GM03348 (cell line): ENCODE data around the gene NKX6-2.
"Not testable (repeated sequence)": the region's sequence is repeated elsewhere in the genome, so short reads cannot be mapped to it uniquely, and the experiment has no call there.

Experiments used
- DNase-seq: peaks from one replicate; pipeline ENCODE4 v3.0.0; 2012; ENCODE audit warnings: low spot score

The NKX6-2 gene

DNA sequence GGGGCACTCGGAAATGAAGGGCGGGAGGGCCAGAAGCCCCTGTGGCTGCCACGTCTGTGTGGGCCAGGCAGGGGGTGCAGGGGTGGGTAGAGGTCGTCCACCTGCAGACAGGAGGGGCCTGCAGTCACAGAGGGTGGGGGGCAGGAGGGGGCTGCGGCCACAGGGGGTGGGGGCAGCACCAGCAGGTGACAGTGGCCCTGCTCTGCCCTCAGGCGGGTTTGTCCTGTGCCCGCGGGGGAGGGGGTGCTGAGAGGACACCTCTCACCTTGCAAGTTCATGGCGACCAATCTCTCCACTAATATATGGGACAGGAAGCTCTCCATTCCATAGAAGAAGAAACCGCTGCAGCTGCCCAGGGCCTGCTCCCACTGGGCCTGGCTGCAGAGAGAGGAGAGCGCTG, 26.6 kb upstream of the NKX6-2 start:
- DNase-seq, result no peak

DNA sequence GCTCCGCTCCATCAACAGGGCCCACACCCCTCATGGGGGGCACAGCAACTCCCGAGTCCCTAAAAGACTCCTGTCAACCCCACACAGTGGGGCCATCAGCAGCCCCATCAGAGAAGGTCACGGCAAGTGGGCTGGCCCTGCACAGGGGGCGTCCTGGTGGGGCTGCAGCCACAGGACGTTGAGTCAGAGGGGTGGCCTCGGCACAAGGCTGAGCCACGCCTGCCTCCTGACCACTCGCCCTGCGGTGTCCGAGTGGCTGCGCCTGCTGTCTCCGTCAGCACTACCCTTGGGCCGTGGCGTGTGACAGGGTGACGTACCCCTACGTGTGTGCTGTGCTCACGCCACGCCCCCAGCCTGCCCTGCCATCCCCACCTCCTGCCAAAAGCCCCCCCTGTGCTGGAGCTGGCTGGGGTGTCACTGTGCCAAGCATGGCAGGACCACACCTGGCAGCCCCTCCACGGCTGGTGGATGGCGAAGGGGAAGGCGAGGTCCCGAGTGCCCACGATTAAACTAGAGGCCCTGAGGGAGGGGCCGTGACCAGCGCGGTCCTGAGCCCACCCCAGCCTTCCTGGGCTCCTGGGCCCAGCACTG, 26.0 kb upstream of the NKX6-2 start:
- DNase-seq, result no peak

DNA sequence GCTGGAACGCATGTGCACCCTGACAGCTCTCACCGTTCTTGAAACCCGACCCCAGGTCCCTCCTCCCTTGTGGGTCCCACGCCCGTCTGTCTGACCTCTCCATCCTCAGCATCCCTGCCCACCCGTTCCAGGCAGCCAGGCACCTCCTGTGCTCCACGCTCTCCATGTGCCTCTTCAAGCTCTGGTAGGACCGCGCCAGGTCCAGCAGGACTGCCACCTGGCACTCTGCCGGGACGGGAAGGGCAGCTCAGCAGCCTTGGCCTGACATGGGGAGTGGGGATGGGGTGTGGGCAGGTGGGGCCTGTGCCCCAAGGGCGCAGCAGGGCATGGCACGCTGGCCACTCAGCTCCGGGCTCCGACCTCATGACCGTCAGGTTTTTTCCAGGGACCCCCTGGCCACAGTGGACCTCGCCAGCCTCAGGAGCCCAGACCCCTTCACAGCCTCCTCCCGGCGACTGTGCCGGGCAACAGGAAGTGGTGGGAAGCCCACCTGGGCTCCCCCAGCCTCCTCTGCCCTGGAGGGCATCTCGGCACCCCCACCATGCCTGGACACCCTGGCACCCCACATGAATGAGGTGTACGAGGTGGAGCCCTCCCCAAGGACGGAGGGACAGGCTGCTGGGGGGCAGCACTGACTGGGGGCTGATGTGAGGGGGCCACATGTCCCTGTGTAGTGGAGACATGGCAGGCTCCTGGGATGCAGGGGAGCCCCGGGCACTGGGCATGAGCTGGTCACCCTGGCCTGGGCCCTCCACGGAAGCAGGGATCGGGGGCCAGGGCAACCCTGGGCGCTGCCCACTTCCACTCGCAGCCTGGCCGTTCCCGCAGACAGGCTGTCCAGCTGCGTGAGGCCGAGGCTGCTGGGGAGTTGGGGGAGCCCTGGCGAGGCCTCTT, 25.1 kb upstream of the NKX6-2 start:
- DNase-seq, result no peak

DNA sequence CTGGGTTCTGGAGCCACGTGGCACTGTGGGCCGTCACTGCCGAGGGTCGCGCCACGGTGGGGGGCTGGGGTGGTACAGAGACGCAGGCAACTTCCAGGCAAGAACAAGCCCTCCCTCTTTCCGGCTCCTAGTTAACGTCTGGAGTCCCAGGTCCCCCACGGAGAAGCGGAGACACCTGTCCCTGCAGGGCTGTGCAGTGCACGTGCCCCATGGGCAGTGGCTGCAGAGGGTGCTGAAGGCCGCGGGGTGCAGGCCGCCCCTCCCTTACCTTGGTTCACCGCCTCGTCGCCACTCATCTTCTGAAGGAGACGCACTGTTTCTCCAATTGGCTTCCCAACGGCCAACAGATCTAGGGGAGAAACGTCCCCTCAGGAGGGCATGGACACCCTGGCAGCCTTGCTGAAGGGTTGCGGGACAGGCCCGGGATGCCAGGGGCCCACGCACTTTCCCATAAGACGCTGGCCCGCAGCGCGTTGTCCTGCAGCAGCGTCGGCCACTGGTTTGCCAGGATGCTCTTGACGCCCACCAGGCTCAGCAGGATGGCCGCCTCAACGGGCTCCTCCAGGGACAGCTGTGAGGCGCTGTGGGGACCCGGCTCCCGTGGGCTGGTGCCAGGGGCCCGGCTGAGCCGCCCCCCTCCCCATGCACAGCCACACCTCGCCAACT, 24.3 kb upstream of the NKX6-2 start:
- no peak for DNase-seq

DNA sequence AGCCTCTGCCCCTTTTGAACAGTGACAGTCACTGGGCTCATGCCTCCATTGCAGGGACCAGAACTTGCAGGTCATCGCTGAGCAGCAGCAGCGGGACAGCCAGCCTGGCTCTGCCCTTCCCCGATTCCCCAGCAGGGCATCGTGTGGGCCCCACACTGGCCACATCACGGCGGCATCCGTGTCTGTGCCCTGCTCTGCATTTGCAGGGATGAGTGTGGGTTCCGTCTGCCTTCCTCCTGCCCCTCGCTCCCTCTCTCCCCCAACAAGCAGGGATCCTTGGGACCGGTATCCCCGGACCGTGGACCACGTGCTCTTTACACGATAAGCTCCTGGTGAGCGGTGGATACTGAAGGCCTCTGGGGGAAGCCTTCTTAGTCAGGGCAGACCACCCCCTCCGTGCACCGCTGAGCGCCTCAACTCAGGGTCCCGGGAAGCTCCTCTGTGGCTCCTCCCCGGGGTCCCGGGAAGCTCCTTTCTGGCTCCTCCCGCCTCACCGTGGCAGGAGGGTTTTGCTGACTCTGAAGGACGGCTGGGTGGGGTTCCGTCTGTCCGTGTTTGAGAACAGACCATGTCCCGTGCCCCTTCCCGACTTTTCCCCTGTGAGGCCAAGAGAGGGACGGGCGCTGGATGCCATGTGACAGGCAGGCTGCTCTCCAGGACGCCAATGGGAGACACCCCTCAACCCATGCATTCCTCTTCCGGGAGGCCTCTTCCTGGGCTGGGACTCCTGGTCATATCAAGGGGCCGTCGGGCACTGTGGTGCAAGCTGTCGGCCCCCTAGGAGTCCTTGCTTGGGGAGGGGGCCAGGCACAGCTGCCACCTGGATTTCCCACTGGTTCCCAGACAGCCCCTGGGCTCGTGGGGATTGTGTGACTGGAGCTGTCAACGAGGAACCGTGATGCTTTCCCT, 23.5 kb upstream of the NKX6-2 start:
- DNase-seq, result no peak

DNA sequence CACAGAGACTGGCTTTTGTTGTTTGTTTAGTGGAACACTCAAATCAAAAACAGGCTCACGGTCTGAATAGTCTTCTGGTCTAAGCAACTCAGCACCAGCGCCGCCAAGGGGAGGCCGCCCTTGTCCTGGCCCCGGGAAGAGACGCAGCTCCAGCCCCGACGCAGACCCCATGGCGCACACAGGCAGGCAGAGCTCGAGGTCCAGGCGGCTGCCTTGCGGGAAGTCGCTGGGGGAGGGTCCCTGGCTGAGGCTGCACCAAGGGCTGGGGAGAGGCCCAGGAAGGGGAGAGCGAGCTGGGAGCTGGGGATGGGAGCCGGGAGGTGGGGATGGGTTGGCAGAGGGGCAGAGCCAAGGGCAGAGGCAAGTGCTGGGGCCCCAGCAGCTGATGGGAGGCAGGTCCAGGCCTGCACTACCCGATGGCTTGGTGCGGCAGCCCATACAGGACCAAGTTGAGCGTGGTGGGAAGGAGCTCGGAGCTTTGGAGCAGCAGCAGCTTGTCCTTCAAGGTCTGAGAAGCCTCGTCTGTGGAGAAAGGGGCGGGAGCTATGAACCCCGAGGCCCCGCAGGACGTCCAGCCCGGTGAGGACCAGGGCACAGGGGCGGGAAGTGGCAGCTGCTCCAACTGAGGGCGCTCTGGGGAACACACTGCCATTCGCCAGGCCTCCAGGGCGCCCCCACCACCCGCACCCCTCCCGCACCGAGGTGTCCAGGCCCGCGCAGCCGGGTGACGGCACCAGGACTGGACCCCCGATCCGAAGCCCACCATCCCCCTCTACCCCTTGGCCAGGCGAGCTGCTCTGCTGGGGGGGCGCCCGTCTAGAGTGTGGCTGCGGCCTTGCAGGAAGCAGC, 22.7 kb upstream of the NKX6-2 start:
- DNase-seq, result no peak

DNA sequence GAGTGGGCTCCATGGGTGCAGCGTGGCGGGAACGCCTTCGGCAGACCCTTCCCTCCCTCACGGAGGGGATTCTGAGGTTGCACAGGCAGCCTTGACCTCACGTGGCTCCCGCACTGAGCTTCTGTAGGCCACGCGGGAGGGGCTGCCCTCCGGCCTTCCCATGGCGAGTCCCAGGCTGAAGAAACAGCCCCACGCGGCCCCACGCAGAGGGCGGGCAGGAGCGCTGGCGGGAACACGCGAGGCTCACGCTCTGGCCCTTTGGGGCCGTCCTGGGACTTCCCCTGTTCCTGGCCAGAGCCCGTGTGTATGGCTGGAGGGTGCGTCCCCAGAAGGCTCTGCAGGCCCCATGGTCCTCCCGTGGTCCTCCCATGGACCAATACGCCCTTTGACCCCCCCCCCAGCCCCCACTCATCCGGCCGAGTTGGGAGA, 21.7 kb upstream of the NKX6-2 start:
- DNase-seq, result no peak

DNA sequence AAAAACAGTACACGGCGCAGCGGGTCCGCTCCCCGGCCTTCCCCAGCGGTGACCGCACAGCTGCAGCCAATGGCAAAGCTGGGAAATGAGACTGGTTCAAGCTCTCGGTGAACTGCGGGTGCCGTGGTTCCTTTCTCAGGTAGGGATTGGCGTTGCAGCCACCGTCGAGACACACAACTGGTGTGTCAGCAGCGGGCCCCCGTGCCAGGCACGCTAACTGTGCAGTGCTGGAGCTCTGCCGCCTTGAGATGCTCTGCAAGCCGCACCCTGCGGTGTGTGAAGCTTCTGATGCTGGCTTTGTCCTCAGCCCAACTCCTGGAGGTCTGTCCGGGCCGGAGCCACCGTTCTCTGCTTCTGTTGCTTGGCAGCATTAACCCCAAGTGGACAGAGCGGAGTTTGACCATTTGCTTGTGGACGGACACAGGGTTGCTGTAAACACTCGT, 20.6 kb upstream of the NKX6-2 start:
- DNase-seq, result no peak

DNA sequence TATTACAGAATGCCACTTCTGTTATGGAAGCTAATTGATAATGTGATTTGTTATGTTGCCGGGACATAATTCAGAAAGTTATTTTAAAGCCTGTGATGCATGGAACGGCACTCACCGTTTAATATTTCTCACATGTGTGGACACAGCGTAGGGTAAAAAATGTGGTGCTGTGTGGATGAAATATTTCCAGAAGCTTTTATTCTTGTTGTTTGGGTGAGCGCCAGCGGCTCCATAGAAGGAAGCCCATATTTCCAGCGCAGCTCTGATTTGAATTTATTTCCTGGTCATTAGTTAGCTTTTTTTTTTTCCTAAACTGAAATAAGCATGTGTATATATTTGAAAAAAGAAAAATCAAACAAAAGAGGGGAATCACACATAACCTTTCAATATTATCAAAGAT, 20.2 kb upstream of the NKX6-2 start:
- DNase-seq, result no peak

DNA sequence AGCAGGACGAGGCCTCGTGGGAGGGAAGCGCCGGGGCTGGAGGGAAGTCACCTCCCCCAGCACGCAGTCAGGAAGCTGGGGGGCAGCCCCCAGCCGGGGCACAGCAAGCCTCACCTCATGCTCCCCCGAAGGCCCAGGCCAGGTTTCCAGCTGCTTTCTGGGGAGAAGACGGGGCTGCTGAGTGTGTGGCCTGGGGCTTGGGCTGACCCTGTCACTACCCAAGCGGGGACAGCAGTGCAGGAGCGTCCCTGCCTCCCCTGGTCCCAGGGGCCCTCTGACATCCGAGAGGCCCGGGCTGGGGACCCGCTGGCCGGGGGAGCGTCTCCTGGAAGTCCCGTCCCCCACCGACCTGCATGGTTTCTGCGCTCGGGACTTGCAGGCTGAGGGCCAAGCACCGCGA, 19.7 kb upstream of the NKX6-2 start:
- DNase-seq, result no peak

DNA sequence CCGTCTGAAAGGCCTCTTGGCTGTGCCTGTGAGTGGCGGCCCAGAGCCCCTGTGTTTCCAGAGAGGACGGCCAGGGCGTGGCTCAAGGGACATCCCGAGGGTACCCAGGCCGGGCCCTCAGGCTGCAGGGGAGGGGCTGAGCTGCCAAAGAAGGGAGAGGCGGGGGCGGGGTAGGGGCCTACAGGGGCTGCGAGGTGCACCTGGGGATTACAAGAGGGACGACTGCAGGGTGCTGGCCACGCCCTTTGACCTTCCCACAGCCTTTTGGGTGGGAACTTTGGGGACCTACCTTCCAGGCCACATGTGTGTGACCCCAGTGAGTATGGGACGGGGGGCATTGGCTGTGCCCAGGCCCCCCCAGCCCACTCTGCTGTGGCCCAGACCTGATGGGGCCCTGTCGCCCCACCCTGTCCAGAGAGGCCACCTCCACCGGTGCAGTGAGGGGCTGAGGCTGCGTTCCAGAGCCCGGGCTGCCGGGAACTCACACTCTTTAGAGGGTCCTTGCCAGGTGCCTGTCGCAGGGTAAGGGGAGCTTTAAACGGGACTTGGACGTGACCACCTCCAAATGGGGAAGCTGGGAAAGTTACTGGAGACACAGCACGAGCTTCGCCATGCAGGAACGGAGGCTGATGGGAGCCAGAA, 19.0 kb upstream of the NKX6-2 start:
- no peak for DNase-seq

DNA sequence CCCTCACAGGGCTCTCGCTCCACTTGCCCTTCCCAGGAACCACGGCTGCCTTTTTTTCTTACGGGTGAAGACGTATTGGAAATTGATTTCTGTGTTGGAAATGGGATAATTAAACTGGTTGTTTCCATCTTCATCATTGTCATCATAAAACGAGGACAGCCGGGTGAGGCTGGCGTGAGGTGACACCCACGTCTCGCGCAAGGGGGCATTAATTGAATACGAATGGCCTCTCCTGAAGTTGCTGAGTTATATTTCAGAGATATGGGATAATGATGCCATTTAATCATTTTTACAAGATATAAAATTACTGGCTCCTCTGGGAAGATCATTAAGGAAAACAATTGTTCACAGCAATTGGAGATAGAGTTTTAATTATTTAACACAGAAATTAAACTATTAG, 18.3 kb upstream of the NKX6-2 start:
- DNase-seq, result no peak

DNA sequence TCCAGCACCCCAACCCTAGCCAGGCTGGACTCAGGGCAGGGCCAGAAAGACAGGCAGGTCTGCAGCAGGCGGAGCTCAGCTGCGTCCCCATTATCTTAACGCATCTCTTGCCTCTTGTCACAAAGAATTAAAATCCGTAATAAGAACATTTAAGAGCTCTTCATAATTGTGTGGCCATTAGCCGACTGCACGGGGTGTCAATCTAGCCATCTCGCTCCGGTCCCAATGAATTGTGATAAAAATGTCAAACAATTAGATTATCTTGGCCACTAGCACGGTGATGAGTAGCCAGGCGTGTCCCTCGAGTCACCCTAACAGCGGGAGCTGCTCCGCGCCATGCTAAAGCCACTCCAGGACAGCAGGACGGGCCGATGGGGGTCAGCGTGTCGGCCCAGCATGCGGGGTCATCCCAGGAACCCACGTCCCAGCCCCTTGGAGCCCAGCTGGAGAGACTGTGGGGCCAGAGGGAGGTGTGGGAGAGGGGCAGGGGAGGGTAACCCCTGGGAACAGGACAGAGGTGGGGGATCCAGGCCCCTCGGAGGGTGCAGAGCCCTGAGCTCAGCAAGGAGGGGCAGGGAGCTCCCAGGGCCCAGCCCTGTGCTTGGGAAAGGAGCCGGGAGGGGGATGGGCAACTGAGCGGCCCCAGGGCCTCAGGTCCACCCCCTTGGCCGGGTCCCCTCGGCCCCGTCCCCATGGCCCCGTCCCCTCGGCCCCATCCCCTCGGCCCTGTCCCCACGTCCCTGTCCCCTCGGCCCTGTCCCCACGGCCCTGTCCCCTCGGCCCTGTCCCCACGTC, 17.7 kb upstream of the NKX6-2 start:
- no peak for DNase-seq

DNA sequence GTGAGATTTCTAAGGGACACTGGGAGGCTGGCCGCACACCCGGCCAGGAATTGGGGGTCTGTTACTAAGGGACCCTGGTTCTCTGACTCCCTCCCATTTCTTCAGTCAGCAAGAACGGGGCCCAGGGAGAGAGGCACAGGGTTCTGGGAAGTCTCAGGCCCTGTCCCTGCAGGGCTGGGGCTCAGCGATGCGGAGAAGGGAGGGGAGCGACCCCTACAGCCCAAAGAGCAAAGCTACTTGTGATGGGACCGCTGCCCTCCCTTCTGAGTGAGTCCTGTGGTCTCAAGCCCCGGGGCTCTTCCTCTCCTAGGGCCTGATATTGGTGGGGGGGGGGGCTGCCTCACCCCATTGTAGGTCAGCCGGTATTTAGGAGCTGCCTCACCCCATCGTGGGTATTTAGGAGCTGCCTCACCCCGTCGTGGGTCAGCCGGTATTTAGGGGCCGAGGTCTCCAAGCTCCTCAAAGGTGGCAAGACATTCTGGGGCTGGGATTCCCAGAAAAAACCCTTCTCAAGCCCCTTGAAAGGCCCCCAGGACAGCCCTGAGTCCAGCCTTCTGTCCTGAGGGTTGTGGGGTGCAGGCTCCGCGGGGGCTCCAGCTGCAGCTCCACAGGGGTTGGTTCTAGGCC, 16.9 kb upstream of the NKX6-2 start:
- no peak for DNase-seq

DNA sequence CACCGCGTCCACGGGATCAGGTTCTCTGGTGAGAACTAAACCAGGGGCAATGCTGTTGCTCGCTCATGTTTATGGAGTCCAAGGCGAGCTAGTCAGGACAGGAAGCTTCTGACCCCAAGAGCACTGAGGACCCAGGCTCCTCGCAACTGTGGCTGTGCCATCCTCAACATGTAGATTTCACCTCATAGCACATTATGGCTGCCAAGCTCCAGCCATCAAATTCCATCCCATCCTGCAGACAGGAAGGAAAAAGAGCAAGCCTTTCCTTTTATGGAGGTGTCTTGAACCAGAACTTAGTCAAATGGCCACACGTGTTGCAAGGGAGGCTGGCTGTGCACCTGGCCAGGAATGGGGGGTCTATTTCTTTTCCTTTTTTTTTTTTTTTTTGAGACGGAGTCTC, 16.1 kb upstream of the NKX6-2 start:
- DNase-seq, result no peak

DNA sequence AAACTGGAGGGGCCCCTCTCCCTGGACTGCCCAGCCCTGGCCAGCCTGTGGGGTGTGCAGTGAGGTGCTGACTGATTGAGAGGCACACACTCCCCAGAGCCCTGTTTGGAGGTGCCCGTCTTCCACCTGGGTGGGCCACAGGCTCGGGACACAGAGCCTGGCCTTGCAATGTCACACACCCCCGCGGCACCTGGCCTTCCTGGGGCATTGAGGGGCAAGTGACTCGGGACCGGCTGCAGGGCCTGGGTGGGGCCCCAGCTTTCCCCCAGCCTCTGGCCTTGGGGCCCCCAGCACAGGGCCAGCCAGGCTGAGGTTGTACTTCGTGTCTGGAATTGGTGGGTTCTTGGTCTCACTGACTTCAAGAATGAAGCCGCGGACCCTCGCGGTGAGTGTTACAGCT, 13.9 kb upstream of the NKX6-2 start:
- no peak for DNase-seq

DNA sequence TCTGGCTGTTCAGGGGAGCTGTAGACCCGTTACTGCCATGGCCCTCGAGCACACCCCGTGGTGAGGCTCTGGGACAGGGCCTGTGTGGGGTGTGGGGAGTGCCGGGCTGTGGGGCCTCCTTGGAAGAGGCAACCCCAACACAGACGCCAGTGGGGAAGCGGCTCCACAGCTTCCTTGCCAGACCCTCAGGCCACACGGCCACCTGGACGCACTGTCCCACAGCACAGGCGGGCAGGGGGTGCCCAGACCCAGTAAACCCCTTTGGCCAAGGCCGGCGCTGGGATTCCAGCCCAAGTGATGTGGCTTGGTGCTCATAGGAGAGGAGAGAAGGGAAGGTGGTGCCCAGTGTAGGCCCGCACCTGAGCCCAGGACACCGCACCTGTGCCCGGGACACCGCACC, 12.9 kb upstream of the NKX6-2 start:
- DNase-seq, result no peak

DNA sequence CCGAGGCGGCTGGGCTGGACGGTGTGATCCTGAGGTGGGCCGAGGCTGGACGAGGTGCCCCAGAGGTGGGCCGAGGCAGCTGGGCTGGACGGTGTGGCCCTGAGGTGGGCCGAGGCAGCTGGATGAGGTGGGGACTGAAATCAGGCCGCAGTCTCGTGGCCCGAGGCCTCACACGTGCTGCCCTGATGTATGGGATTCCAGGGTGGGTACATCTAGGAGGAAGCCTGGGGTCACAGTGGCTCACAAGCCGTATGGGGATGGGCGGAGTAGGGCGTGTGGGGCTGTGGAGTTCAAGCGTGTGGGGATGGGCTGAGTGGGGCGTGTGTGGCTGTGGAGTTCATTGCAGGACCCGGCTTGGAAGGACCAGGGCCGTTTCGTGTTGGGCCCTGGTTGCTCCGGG, 12.5 kb upstream of the NKX6-2 start:
- no peak for DNase-seq

DNA sequence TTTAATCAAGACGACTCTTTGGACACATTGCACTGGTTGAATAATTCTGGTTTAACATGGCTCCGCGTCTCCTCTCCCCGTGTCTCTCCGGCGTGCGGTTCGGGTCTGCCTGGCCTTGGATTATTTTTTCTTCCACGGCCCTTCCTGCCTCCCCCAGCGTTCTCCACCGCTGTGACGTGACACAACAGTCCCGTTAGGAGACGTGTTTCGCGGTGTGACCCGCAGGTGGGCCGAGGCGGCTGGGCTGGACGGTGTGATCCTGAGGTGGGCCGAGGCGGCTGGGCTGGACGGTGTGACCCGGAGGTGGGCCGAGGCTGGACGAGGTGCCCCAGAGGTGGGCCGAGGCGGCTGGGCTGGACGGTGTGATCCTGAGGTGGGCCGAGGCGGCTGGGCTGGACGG, 12.0 kb upstream of the NKX6-2 start:
- not testable (repeated sequence) for DNase-seq
